Activated CD8-positive, alpha-beta T cell treated with anti-CD3 and anti-CD28 coated beads, Interleukin-2, amount 10 ng/mL, durations not matched to agents 7 days and 5 days (primary cell): ENCODE data around the gene STX11. TPM values are rescaled to one million over a fixed set of nuclear protein-coding genes. Genes with fewer than 3 reads are reported as not detected.
A peak's percentile ranks its signal among the peaks of the same experiment; 100 is the strongest.

Experiments used
- ATAC-seq: fragments of 150-1000 bp; cut with Tn5 transposase; one replicate; pipeline ENCODE4 v1.10.0; 2021; ENCODE audit warnings: moderate library complexity
- CTCF ChIA-PET: fragments of 350-600 bp; sonication (Branson Sonifier 250); formaldehyde crosslinking; loops from one replicate; lab custom pipeline; 2021; ENCODE audit warnings: antibody characterized with exemption; lab: Charles Lee
- POLR2A ChIA-PET: fragments of 350-600 bp; sonication (Branson Sonifier 250); formaldehyde crosslinking; loops from one replicate; lab custom pipeline; 2021; ENCODE audit warnings: antibody characterized with exemption; lab: Charles Lee
- DNase-seq: peaks from one replicate; pipeline ENCODE4 v3.0.0-alpha.2; 2020
- H3K27ac Mint-ChIP-seq: one replicate; pipeline ENCODE4 v1.8.0; 2021; ENCODE audit warnings: mild to moderate bottlenecking, mixed read lengths
- H3K27me3 Mint-ChIP-seq: one replicate; pipeline ENCODE4 v1.8.0; 2021; ENCODE audit warnings: low read depth, mixed read lengths
- H3K36me3 Mint-ChIP-seq: one replicate; pipeline ENCODE4 v1.8.0; 2021; ENCODE audit warnings: low read depth, mixed read lengths
- H3K4me1 Mint-ChIP-seq: one replicate; pipeline ENCODE4 v1.8.0; 2021; ENCODE audit warnings: low read depth, mixed read lengths
- H3K4me3 Mint-ChIP-seq: one replicate; pipeline ENCODE4 v1.8.0; 2021; ENCODE audit warnings: mild to moderate bottlenecking, mixed read lengths
- H3K9me3 Mint-ChIP-seq: one replicate; pipeline ENCODE4 v1.8.0; 2022; ENCODE audit warnings: mixed read lengths; ENCODE audit not compliant: insufficient read depth
- total RNA-seq, 2 experiments: library from RNA; stranded (reverse); gene quantifications; one replicate each; pipeline ENCODE4 v1.2.3, GENCODE V29; 2021

The STX11 gene
- total RNA-seq, 2 experiments from 2014 or later, result 13.9 to 14.1 TPM

GRCh38 chr6:144143106-144143505 is 7.2 kb upstream of the STX11 start:
- peaks cover 3% of the 10 kb centered on the region for H3K27me3 Mint-ChIP-seq
- H3K4me1 Mint-ChIP-seq, result no peaks in the 10 kb centered on the region

DNA sequence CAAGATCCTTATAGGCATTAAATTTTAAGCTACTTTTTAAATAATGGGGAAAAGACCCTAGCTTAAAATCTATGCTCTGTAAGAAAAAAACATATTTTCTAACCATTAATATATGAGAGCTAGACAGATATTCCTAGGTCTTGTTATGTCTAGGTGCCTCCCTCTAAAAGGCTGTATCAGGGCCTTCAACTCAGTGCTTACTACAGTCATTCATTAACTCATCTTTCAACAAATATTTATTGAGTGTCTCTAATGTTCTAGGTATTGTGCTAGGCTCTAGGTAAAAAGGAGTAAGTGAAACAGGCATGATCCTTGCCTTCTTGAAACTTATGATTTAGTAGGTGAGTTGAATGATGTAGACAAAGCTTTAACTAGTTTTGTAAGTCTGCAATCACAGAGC is 6.4 kb upstream of the STX11 start:
- Mint-ChIP-seq H3K4me3 (no peak overlapping the region), H3K4me1 (no peaks in the 10 kb centered on the region), H3K27ac (no peak overlapping the region), H3K27me3 (peaks cover 3% of the 10 kb centered on the region), H3K9me3 (no peaks in the 10 kb centered on the region), H3K36me3 (no peaks in the 10 kb centered on the region)
- no peak for ATAC-seq
- ChIA-PET CTCF (interaction anchor here (0.8 kb wide), 2 partner anchors 11 to 44 kb away, joined by 3 to 4 read pairs; no protein-coding TSS in a partner anchor), POLR2A (interaction anchor here (0.6 to 1.1 kb wide), 3 partner anchors 14 to 71 kb away, joined by 3 to 4 read pairs (median 3); no protein-coding TSS in a partner anchor)
- no peak for DNase-seq

More at GRCh38 chr6:144143106-144143505, 7.2 kb upstream of the STX11 start:
- DNase-seq (no peak), ATAC-seq (no peak)
- no peak overlapping the region for H3K27ac Mint-ChIP-seq
- CTCF ChIA-PET, result no interaction called here
- no peaks in the 10 kb centered on the region for H3K9me3 Mint-ChIP-seq
- H3K4me3 Mint-ChIP-seq, result no peak overlapping the region
- H3K36me3 Mint-ChIP-seq, result no peaks in the 10 kb centered on the region
- POLR2A ChIA-PET, result interaction anchor here (0.9 kb wide), 1 partner anchor 72 kb away, joined by 3 read pairs; no protein-coding TSS in a partner anchor

GRCh38 chr6:144144996-144145395 is 5.3 kb upstream of the STX11 start:
- no peak overlapping the region for H3K4me3 Mint-ChIP-seq
- DNase-seq (no peak), ATAC-seq (no peak)
- peaks cover 3% of the 10 kb centered on the region for H3K27me3 Mint-ChIP-seq
- no peaks in the 10 kb centered on the region for H3K9me3 Mint-ChIP-seq
- POLR2A ChIA-PET, result no interaction called here
- CTCF ChIA-PET, result no interaction called here
- peaks cover 4% of the 10 kb centered on the region for H3K4me1 Mint-ChIP-seq
- no peaks in the 10 kb centered on the region for H3K36me3 Mint-ChIP-seq
- H3K27ac Mint-ChIP-seq, result no peak overlapping the region

- no peak for DNase-seq
- Mint-ChIP-seq H3K4me1 (peaks cover 4% of the 10 kb centered on the region), H3K27me3 (peaks cover 3% of the 10 kb centered on the region), H3K27ac (no peak overlapping the region), H3K36me3 (no peaks in the 10 kb centered on the region), H3K4me3 (no peak overlapping the region), H3K9me3 (no peaks in the 10 kb centered on the region)
- no peak for ATAC-seq
- ChIA-PET CTCF (no interaction called here), POLR2A (no interaction called here)
Measured at GRCh38 chr6:144145541-144145940, 4.8 kb upstream of the STX11 start.

DNA sequence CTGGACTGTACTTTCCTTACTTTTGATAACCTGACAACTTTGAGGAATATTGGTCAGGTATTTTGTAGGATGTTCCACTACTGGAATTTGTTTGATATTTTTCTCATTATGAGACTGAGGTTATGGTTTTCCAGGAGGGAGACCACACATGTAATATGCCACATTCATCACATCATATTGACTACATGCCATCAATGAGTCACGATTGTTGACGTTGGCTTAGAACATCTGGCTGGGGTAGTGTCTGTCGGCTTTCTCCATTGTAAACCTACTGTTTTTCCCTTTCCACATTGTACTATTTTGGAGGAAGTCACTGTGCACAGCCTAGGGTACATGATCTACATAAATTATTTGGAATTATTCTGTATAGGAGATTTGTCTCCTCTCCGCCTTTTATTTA is 1.4 kb upstream of the STX11 start:
- Mint-ChIP-seq H3K36me3 (peaks cover 16% of the 10 kb centered on the region), H3K9me3 (no peaks in the 10 kb centered on the region), H3K4me1 (peaks cover 28% of the 10 kb centered on the region), H3K4me3 (no peak overlapping the region), H3K27ac (no peak overlapping the region), H3K27me3 (peaks cover 3% of the 10 kb centered on the region)
- DNase-seq (no peak), ATAC-seq (no peak)
- ChIA-PET CTCF (no interaction called here), POLR2A (no interaction called here)

GRCh38 chr6:144149558-144149893 is 791 bp upstream of the STX11 start:
- POLR2A ChIA-PET, result no interaction called here
- H3K9me3 Mint-ChIP-seq, result no peaks in the 10 kb centered on the region
- H3K4me1 Mint-ChIP-seq, result peaks cover 33% of the 10 kb centered on the region

GRCh38 chr6:144150710-144151657 is 667 bp downstream of the STX11 start:
- H3K36me3 Mint-ChIP-seq, result peaks cover 23% of the 10 kb centered on the region
- ChIA-PET CTCF (interaction anchor here (1.0 to 2.4 kb wide), 5 partner anchors 13 to 211 kb away, joined by 3 to 7 read pairs (median 5); no protein-coding TSS in a partner anchor), POLR2A (interaction anchor here (0.5 to 1.9 kb wide), 14 partner anchors 9 to 700 kb away, joined by 3 to 8 read pairs (median 3); partner anchors contain the start of genes ADAT2, PEX3, SF3B5 and UTRN)
- peak; percentile 79 for DNase-seq
- peak overlapping the region; percentile 92 for H3K4me3 Mint-ChIP-seq
- peak; percentile 64 for ATAC-seq
- H3K27ac Mint-ChIP-seq, result peak overlapping the region; percentile 95
- H3K27me3 Mint-ChIP-seq, result no peaks in the 10 kb centered on the region
- no peaks in the 10 kb centered on the region for H3K9me3 Mint-ChIP-seq
- H3K4me1 Mint-ChIP-seq, result peaks cover 44% of the 10 kb centered on the region

More at GRCh38 chr6:144149558-144149893, 791 bp upstream of the STX11 start:
- Mint-ChIP-seq H3K4me3 (peak overlapping the region; percentile 80), H3K27ac (peak overlapping the region; percentile 79), H3K36me3 (peaks cover 20% of the 10 kb centered on the region), H3K27me3 (peaks cover 3% of the 10 kb centered on the region)
- ATAC-seq, result no peak
- DNase-seq, result no peak
- CTCF ChIA-PET, result interaction anchor here (2.2 kb wide), 1 partner anchor 15 kb away, joined by 5 read pairs; no protein-coding TSS in a partner anchor

GRCh38 chr6:144152334-144152900 is 2.1 kb downstream of the STX11 start:
- Mint-ChIP-seq H3K9me3 (no peaks in the 10 kb centered on the region), H3K4me1 (peaks cover 51% of the 10 kb centered on the region), H3K27ac (peak overlapping the region; percentile 95), H3K27me3 (no peaks in the 10 kb centered on the region), H3K4me3 (peak overlapping the region; percentile 92), H3K36me3 (peaks cover 36% of the 10 kb centered on the region)
- ChIA-PET POLR2A (interaction anchor here (1.0 to 1.9 kb wide), 5 partner anchors 8 to 418 kb away, joined by 3 to 8 read pairs (median 4); partner anchors contain the start of gene SF3B5), CTCF (interaction anchor here (1.0 to 2.4 kb wide), 2 partner anchors 9 to 65 kb away, joined by 3 to 7 read pairs; no protein-coding TSS in a partner anchor)
- DNase-seq, result no peak
- no peak for ATAC-seq

GRCh38 chr6:144153260-144153659 is 2.9 kb downstream of the STX11 start:
- peaks cover 41% of the 10 kb centered on the region for H3K36me3 Mint-ChIP-seq
- no peaks in the 10 kb centered on the region for H3K9me3 Mint-ChIP-seq
- DNase-seq (no peak), ATAC-seq (no peak)
- H3K4me3 Mint-ChIP-seq, result no peak overlapping the region
- H3K27ac Mint-ChIP-seq, result no peak overlapping the region
- H3K27me3 Mint-ChIP-seq, result no peaks in the 10 kb centered on the region
- CTCF ChIA-PET, result no interaction called here
- POLR2A ChIA-PET, result no interaction called here
- peaks cover 51% of the 10 kb centered on the region for H3K4me1 Mint-ChIP-seq

- H3K27me3 Mint-ChIP-seq, result no peaks in the 10 kb centered on the region
- peaks cover 44% of the 10 kb centered on the region for H3K36me3 Mint-ChIP-seq
- no peak overlapping the region for H3K4me3 Mint-ChIP-seq
- H3K4me1 Mint-ChIP-seq, result peaks cover 51% of the 10 kb centered on the region
- DNase-seq (no peak), ATAC-seq (no peak)
- CTCF ChIA-PET, result no interaction called here
- H3K9me3 Mint-ChIP-seq, result no peaks in the 10 kb centered on the region
- no peak overlapping the region for H3K27ac Mint-ChIP-seq
- POLR2A ChIA-PET, result interaction anchor here (0.7 kb wide), 1 partner anchor 365 kb away, joined by 3 read pairs; no protein-coding TSS in a partner anchor
Measured at GRCh38 chr6:144153971-144154370, 3.7 kb downstream of the STX11 start.

- H3K27me3 Mint-ChIP-seq, result no peaks in the 10 kb centered on the region
- H3K4me3 Mint-ChIP-seq, result no peak overlapping the region
- CTCF ChIA-PET, result interaction anchor here (1.0 to 1.4 kb wide), 4 partner anchors 9 to 39 kb away, joined by 3 to 4 read pairs (median 3); no protein-coding TSS in a partner anchor
- H3K36me3 Mint-ChIP-seq, result peaks cover 50% of the 10 kb centered on the region
- H3K4me1 Mint-ChIP-seq, result peaks cover 48% of the 10 kb centered on the region
- ATAC-seq, result no peak
- no peak for DNase-seq
- H3K27ac Mint-ChIP-seq, result no peak overlapping the region
- H3K9me3 Mint-ChIP-seq, result no peaks in the 10 kb centered on the region
- POLR2A ChIA-PET, result no interaction called here
Measured at GRCh38 chr6:144155529-144155928, 5.2 kb downstream of the STX11 start.
